Measurements from ENCODE around the gene NMRK1.

- TF ChIP-seq CTCF (conservative IDR thresholded peaks at IDR 0.05; ENCODE audit: low read length), result no peak
- TF ChIP-seq EZH2phosphoT487 (IDR thresholded peaks at IDR 0.05; ENCODE audit: borderline replicate concordance, low read depth, low read length), result no peak
Measured at GRCh38 chr9:75132244-75132643, 44.3 kb upstream of the NMRK1 start.
